ENCODE results near the gene LDLRAD3.

DNA sequence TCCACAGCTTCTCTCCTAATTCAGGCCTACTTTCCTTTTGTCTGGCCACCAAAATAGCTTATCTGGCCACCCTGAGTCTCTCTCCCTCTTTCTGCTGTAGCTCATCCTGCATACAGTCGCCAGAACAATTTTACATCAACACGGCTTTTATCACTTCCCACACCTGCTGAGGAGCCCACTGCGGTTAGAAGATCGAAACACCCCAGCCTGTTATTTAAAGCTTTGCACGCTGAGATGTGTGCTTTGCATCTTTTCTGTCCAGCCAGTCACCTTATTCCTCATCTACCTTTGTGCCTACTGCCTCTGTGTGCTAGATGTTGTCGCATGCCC lies 249.4 kb downstream of the LDLRAD3 start:
- TF ChIP-seq EZH2phosphoT487 (IDR thresholded peaks at IDR 0.05) (no peak), EZH2 (IDR thresholded peaks at IDR 0.05) (no peak)
- TF ChIP-seq, protein P1, sequence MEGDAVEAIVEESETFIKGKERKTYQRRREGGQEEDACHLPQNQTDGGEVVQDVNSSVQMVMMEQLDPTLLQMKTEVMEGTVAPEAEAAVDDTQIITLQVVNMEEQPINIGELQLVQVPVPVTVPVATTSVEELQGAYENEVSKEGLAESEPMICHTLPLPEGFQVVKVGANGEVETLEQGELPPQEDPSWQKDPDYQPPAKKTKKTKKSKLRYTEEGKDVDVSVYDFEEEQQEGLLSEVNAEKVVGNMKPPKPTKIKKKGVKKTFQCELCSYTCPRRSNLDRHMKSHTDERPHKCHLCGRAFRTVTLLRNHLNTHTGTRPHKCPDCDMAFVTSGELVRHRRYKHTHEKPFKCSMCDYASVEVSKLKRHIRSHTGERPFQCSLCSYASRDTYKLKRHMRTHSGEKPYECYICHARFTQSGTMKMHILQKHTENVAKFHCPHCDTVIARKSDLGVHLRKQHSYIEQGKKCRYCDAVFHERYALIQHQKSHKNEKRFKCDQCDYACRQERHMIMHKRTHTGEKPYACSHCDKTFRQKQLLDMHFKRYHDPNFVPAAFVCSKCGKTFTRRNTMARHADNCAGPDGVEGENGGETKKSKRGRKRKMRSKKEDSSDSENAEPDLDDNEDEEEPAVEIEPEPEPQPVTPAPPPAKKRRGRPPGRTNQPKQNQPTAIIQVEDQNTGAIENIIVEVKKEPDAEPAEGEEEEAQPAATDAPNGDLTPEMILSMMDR (IDR thresholded peaks at IDR 0.05): no peak
